MM.1S (cell line): ENCODE results near the gene WDR37.
"Not testable (repeated sequence)": the region's sequence is repeated elsewhere in the genome, so short reads cannot be mapped to it uniquely, and the experiment has no call there.

Source experiments
- DNase-seq: peaks from one replicate; pipeline ENCODE4 v3.0.0-alpha.2; 2015
- H2AFZ ChIP-seq: fragments of 300-600 bp; sonication (generic); 2 replicates; pipeline ENCODE4 v1.6.0; 2016; ENCODE audit warnings: antibody characterized with exemption, low read length
- H3F3A ChIP-seq: fragments of 300-600 bp; sonication (generic); 2 replicates; pipeline ENCODE4 v1.6.1; 2016; ENCODE audit warnings: mild to moderate bottlenecking, antibody characterized with exemption, low read length, moderate library complexity, mixed read lengths; ENCODE audit not compliant: insufficient read depth
- H3K27ac ChIP-seq: fragments of 300-600 bp; sonication (generic); 2 replicates; pipeline ENCODE4 v1.5.1; 2016; ENCODE audit warnings: mild to moderate bottlenecking, low read length
- H3K27me3 ChIP-seq: fragments of 300-600 bp; sonication (generic); replicated peaks from 2 replicates; pipeline ENCODE4 v1.6.0; 2016; ENCODE audit warnings: low read length; ENCODE audit not compliant: insufficient read depth
- H3K36me3 ChIP-seq: fragments of 300-600 bp; sonication (generic); replicated peaks from 2 replicates; pipeline ENCODE4 v1.6.1; 2016; ENCODE audit warnings: mild to moderate bottlenecking, low read length, mixed read lengths; ENCODE audit not compliant: insufficient read depth
- H3K4me1 ChIP-seq: fragments of 300-600 bp; sonication (generic); 2 replicates; pipeline ENCODE4 v1.6.1; 2016; ENCODE audit warnings: low read length, mixed read lengths
- H3K4me2 ChIP-seq: fragments of 300-600 bp; sonication (generic); 2 replicates; pipeline ENCODE4 v1.6.0; 2016; ENCODE audit warnings: low read depth, low read length
- H3K4me3 ChIP-seq: fragments of 300-600 bp; sonication (generic); 2 replicates; pipeline ENCODE4 v1.5.1; 2016; ENCODE audit warnings: low read length, mixed read lengths
- H3K79me2 ChIP-seq: fragments of 300-600 bp; sonication (generic); 2 replicates; pipeline ENCODE4 v1.6.1; 2016; ENCODE audit warnings: mixed run types, low read length, mixed read lengths
- H3K9ac ChIP-seq: fragments of 300-600 bp; sonication (generic); 2 replicates; pipeline ENCODE4 v1.6.1; 2016; ENCODE audit warnings: low read length, mixed read lengths
- H3K9me2 ChIP-seq: fragments of 300-600 bp; sonication (generic); replicated peaks from 2 replicates; pipeline ENCODE4 v1.6.1; 2016; ENCODE audit warnings: mild to moderate bottlenecking, low read length, mixed read lengths; ENCODE audit not compliant: insufficient read depth
- H3K9me3 ChIP-seq: fragments of 300-600 bp; sonication (generic); replicated peaks from 2 replicates; pipeline ENCODE4 v1.6.1; 2016; ENCODE audit warnings: mild to moderate bottlenecking, low read length, mixed read lengths; ENCODE audit not compliant: insufficient read depth
- H4K20me1 ChIP-seq: fragments of 300-600 bp; sonication (generic); 2 replicates; pipeline ENCODE4 v1.6.1; 2016; ENCODE audit warnings: mild to moderate bottlenecking, low read length, moderate library complexity, mixed read lengths; ENCODE audit not compliant: insufficient read depth
- EZH2 ChIP-seq: fragments of 300-600 bp; sonication (generic); optimal IDR thresholded peaks from 2 replicates; pipeline ENCODE3; 2017; ENCODE audit warnings: low read depth, mild to moderate bottlenecking, antibody characterized with exemption, low read length, mixed read lengths
- EZH2phosphoT487 ChIP-seq: fragments of 300-600 bp; sonication (generic); IDR thresholded peaks from 2 replicates; pipeline ENCODE4 v1.6.1; 2018; ENCODE audit warnings: antibody characterized with exemption, low read length
- TF ChIP-seq, protein P1 (sequence below): fragments of 300-600 bp; sonication (generic); IDR thresholded peaks from 2 replicates; pipeline ENCODE4 v1.5.1; 2016; ENCODE audit warnings: antibody characterized with exemption, low read length, mixed read lengths

Gene WDR37

DNA sequence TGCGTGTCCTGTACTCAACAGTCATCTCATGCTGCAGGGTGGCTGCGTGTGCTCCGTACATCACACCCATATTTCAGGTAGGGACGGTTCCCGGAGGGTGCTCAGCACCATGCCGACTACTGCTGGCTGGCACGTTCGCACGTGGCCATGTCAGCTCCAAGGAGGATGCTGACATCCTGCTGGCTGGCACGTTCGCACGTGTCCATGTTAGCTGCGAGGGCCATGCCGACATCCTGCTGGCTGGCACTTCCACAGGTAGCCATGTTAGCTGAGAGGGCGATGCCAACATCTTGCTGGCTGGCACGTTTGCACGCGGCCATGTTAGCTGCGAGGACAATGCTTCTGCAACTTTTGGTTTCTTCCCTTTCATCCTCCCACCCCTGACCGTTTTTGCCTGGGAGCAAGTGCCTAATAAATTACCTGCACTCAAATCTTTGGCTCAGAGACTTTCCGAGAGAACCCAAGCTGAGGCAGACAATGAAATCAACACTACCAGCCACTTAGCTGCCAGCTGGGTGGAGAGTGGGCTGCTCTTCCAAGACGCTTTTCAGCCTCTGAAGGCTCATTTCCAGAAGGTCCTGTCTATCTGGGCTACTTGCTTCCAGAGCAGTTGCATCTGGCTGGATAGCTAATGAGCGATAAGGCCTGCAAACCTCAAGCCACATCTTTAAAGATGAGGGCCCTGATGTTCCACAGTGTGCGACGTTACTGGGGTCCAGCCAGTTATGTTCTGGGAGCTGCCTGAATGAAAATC is 104.6 kb downstream of the WDR37 start:
- Histone ChIP-seq H3K9me3 (no peaks in the 10 kb centered on the region), H3F3A (no peaks in the 10 kb centered on the region), H3K4me3 (no peak overlapping the region), H3K9me2 (no peaks in the 10 kb centered on the region), H2AFZ (no peak overlapping the region), H3K27me3 (no peaks in the 10 kb centered on the region), H3K27ac (no peak overlapping the region), H4K20me1 (no peaks in the 10 kb centered on the region), H3K79me2 (no peaks in the 10 kb centered on the region), H3K4me1 (no peaks in the 10 kb centered on the region), H3K36me3 (no peaks in the 10 kb centered on the region), H3K9ac (no peak overlapping the region), H3K4me2 (no peak overlapping the region)
- DNase-seq: no peak
- no peak for TF ChIP-seq EZH2phosphoT487

DNA sequence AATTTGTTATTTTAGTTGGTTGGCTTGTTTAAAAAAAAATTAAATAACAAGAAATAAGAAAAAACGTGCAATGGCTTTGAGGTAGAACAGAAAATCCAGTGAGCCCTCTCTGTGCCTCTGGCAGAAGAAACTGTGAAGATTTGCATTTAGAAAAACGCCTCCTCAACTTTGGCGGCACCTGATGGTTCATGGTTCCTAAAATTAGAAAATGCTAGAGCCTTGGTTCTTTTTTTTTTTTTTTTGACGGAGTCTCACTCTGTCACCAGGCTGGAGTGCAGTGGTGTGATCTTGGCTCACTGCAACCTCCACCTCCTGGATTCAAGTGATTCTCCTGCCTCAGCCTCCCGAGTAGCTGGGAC is 105.1 kb downstream of the WDR37 start:
- not testable (repeated sequence) for H3K4me1 ChIP-seq, H3K4me3 ChIP-seq, H4K20me1 ChIP-seq, H3K4me2 ChIP-seq, H3K9me3 ChIP-seq, H3K27me3 ChIP-seq, H3K79me2 ChIP-seq, H3K9ac ChIP-seq, H3K27ac ChIP-seq, H2AFZ ChIP-seq, H3F3A ChIP-seq, H3K36me3 ChIP-seq, H3K9me2 ChIP-seq, DNase-seq

DNA sequence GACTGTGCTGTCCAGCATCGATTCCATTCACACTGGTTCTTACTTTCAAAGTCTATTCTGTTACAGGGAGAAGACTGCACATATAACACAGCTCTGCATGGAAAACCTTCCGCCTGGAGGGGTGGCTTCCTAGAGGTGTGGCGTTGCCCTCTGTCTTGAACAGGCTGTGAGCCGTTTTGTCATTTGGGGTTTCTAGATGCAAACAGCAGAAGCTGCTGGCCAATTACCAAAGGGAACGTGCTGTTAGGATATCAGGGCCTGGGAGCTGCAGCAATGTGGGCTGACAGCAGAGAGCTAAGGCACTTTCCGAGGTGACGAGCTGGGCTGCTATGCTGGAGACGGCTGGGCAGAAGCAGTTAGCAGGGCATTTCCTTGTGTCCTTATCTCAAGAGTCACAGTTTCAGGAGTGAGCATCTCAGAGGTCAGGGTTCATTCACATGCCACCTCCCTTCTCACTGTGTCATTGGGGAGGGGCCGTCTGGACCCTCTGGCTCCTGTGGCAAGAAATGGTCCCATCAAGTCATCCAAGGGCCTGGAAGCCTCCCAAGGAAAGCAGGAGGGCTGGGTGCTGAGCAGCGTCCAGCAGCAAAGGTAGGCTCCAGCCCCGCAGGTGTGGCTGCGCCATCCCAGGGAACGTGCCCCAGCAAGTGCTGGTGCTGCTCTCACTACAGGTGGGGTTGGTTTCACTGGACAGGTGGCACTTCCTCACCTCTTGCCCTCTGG is 106.5 kb downstream of the WDR37 start:
- H3K79me2 ChIP-seq: no peaks in the 10 kb centered on the region
- H3F3A ChIP-seq: no peaks in the 10 kb centered on the region
- H4K20me1 ChIP-seq: no peaks in the 10 kb centered on the region
- 0 out of 2 replicates have a peak, but pooled peaks cover 3% of the 10 kb centered on the region for H3K27me3 ChIP-seq
- no peak for DNase-seq
- H3K36me3 ChIP-seq: no peaks in the 10 kb centered on the region
- no peaks in the 10 kb centered on the region for H3K4me1 ChIP-seq
- H3K9me3 ChIP-seq: no peaks in the 10 kb centered on the region
- no peak overlapping the region for H3K9ac ChIP-seq
- TF ChIP-seq EZH2: no peak
- TF ChIP-seq EZH2phosphoT487: no peak
- TF ChIP-seq, protein P1, sequence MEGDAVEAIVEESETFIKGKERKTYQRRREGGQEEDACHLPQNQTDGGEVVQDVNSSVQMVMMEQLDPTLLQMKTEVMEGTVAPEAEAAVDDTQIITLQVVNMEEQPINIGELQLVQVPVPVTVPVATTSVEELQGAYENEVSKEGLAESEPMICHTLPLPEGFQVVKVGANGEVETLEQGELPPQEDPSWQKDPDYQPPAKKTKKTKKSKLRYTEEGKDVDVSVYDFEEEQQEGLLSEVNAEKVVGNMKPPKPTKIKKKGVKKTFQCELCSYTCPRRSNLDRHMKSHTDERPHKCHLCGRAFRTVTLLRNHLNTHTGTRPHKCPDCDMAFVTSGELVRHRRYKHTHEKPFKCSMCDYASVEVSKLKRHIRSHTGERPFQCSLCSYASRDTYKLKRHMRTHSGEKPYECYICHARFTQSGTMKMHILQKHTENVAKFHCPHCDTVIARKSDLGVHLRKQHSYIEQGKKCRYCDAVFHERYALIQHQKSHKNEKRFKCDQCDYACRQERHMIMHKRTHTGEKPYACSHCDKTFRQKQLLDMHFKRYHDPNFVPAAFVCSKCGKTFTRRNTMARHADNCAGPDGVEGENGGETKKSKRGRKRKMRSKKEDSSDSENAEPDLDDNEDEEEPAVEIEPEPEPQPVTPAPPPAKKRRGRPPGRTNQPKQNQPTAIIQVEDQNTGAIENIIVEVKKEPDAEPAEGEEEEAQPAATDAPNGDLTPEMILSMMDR: no peak
- no peak overlapping the region for H3K27ac ChIP-seq
- no peak overlapping the region for H3K4me2 ChIP-seq
- H3K9me2 ChIP-seq: no peaks in the 10 kb centered on the region
- no peak overlapping the region for H3K4me3 ChIP-seq
- H2AFZ ChIP-seq: no peak overlapping the region

- 0 out of 2 replicates have a peak, but pooled peaks cover 3% of the 10 kb centered on the region for H3K27me3 ChIP-seq
- TF ChIP-seq EZH2phosphoT487: no peak
- TF ChIP-seq EZH2: no peak
- H3K4me1 ChIP-seq: no peaks in the 10 kb centered on the region
- no peak overlapping the region for H2AFZ ChIP-seq
- H3K9me2 ChIP-seq: no peaks in the 10 kb centered on the region
- no peak overlapping the region for H3K4me3 ChIP-seq
- H3K9me3 ChIP-seq: no peaks in the 10 kb centered on the region
- no peaks in the 10 kb centered on the region for H3K36me3 ChIP-seq
- no peaks in the 10 kb centered on the region for H3K79me2 ChIP-seq
- no peaks in the 10 kb centered on the region for H3F3A ChIP-seq
- DNase-seq: no peak
- no peak overlapping the region for H3K4me2 ChIP-seq
- H3K27ac ChIP-seq: no peak overlapping the region
- no peak overlapping the region for H3K9ac ChIP-seq
- H4K20me1 ChIP-seq: no peaks in the 10 kb centered on the region
Observed at GRCh38 chr10:1163204-1163660, 107.0 kb downstream of the WDR37 start.
